ENCODE measurements around the gene GNAO1.

Gene GNAO1

DNA sequence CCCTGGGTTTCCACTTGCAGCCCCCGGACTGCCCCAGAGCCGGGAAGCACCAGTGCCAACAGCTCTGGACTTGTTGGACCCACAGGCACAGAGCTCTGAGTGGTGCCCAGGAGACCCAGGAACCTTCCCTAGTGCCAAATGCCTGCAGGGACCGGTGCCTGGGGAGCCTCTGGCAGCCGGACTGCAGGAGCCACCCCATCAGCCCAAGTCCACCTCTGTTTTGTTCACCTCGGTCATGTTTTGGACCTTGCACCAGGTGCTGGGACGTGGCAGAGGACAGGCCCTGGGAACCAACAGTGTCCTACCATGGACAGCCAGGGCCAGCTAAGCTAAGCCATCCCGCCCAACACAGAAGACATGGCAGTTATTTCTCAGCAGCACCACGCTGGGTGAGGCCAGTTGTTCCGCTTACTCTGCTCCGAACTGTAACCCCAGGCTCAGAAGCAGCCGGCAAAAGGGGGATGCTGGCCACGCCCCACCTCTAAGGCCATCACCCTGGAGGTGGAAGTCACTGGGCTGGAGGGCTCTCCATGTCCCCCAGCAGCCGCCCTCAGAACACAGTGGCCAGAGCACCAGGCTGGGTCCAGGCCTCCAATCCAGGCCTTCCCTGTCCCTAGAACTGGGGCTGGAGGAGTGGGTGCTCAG lies 154.2 kb downstream of the GNAO1 start (continued):
- TF ChIP-seq, protein P1, sequence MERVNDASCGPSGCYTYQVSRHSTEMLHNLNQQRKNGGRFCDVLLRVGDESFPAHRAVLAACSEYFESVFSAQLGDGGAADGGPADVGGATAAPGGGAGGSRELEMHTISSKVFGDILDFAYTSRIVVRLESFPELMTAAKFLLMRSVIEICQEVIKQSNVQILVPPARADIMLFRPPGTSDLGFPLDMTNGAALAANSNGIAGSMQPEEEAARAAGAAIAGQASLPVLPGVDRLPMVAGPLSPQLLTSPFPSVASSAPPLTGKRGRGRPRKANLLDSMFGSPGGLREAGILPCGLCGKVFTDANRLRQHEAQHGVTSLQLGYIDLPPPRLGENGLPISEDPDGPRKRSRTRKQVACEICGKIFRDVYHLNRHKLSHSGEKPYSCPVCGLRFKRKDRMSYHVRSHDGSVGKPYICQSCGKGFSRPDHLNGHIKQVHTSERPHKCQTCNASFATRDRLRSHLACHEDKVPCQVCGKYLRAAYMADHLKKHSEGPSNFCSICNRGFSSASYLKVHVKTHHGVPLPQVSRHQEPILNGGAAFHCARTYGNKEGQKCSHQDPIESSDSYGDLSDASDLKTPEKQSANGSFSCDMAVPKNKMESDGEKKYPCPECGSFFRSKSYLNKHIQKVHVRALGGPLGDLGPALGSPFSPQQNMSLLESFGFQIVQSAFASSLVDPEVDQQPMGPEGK (CRISPR knock-in tag; IDR thresholded peaks at IDR 0.05; ENCODE audit: borderline replicate concordance), result no peak

DNA sequence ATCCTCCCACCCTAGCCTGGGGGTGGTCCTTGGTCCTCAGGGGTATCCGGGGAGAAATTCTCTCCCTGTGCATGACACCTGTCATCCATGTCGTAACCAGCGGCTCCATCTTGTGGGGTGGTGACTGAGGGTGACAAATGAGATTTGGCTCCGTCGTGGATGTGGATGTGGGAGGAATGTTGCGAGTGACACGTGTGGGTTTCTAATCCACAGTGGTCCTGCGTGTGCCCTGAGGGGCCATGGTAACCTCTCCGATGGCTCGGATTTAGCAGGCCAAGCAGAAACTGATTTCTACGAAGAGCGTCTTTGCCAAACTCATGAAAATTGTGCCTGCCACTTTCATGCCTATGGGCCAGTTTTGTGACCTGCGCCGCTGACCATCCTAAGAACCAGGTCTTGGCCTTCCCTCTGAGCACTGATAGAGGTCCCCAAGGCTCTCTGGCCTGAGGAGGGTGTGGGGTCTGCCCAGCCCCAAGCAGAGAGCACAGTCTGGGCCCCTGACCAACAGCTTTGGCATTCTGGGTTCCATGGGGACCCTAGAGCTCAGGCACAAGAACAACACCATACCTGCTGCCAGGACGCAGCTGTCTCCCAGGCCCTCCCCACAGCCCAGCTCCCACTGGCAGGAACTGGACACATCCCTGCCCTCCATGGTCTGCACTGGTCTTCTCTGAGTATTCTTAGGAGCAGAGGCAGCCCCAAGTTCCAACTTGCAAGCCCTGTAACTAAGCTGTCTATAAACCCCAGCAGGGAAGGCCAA lies 155.0 kb downstream of the GNAO1 start:
- ATAC-seq, result no peak
- TF ChIP-seq TCF4 (CRISPR knock-in tag; IDR thresholded peaks at IDR 0.05; ENCODE audit: borderline replicate concordance), result no peak
- TF ChIP-seq ZFP30 (CRISPR knock-in tag; IDR thresholded peaks at IDR 0.05), result no peak
- no peak for TF ChIP-seq ESRRG (CRISPR knock-in tag; IDR thresholded peaks at IDR 0.05)
- no peak for TF ChIP-seq PPARA (CRISPR knock-in tag; IDR thresholded peaks at IDR 0.05; ENCODE audit: borderline replicate concordance)

DNA sequence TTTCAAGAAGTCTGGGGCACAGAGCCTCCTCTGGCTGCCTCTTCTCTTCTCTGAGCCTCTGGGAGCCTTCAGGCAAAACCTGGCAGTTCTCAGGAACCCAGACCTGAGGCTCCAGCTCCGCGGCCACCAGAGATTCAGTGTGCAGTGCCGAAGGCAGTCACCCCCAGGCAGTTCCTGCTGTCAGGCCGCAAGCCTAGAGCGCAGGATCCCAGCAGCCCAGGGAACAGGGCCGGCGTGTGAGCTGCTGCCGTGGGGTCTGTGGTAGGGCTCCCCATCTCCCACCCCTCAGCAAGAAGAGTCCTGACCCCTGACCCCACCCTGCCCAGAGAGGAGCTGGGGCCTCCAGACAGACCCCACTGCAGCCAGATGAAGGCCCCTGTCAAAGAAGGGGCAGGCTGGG lies 155.9 kb downstream of the GNAO1 start:
- TF ChIP-seq, protein P2, sequence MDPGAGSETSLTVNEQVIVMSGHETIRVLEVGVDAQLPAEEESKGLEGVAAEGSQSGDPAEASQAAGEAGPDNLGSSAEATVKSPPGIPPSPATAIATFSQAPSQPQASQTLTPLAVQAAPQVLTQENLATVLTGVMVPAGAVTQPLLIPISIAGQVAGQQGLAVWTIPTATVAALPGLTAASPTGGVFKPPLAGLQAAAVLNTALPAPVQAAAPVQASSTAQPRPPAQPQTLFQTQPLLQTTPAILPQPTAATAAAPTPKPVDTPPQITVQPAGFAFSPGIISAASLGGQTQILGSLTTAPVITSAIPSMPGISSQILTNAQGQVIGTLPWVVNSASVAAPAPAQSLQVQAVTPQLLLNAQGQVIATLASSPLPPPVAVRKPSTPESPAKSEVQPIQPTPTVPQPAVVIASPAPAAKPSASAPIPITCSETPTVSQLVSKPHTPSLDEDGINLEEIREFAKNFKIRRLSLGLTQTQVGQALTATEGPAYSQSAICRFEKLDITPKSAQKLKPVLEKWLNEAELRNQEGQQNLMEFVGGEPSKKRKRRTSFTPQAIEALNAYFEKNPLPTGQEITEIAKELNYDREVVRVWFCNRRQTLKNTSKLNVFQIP (CRISPR knock-in tag; IDR thresholded peaks at IDR 0.05; ENCODE audit: borderline replicate concordance, low read depth), result no peak
- TF ChIP-seq BACH2 (CRISPR knock-in tag; IDR thresholded peaks at IDR 0.05; ENCODE audit: borderline replicate concordance), result no peak
- TF ChIP-seq ZNF8 (CRISPR knock-in tag; IDR thresholded peaks at IDR 0.05), result no peak
- TF ChIP-seq SNAI2 (CRISPR knock-in tag; IDR thresholded peaks at IDR 0.05), result no peak
- TF ChIP-seq ARNTL (CRISPR knock-in tag; IDR thresholded peaks at IDR 0.05; ENCODE audit: borderline replicate concordance, low read depth), result no peak
- TF ChIP-seq, protein P3, sequence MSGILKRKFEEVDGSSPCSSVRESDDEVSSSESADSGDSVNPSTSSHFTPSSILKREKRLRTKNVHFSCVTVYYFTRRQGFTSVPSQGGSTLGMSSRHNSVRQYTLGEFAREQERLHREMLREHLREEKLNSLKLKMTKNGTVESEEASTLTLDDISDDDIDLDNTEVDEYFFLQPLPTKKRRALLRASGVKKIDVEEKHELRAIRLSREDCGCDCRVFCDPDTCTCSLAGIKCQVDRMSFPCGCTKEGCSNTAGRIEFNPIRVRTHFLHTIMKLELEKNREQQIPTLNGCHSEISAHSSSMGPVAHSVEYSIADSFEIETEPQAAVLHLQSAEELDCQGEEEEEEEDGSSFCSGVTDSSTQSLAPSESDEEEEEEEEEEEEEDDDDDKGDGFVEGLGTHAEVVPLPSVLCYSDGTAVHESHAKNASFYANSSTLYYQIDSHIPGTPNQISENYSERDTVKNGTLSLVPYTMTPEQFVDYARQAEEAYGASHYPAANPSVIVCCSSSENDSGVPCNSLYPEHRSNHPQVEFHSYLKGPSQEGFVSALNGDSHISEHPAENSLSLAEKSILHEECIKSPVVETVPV (CRISPR knock-in tag; IDR thresholded peaks at IDR 0.05), result no peak
- TF ChIP-seq TCF4 (CRISPR knock-in tag; IDR thresholded peaks at IDR 0.05; ENCODE audit: borderline replicate concordance), result no peak
- TF ChIP-seq ZNF70 (CRISPR knock-in tag; IDR thresholded peaks at IDR 0.05), result no peak
- TF ChIP-seq, protein P4, sequence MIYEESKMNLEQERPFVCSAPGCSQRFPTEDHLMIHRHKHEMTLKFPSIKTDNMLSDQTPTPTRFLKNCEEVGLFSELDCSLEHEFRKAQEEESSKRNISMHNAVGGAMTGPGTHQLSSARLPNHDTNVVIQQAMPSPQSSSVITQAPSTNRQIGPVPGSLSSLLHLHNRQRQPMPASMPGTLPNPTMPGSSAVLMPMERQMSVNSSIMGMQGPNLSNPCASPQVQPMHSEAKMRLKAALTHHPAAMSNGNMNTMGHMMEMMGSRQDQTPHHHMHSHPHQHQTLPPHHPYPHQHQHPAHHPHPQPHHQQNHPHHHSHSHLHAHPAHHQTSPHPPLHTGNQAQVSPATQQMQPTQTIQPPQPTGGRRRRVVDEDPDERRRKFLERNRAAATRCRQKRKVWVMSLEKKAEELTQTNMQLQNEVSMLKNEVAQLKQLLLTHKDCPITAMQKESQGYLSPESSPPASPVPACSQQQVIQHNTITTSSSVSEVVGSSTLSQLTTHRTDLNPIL (CRISPR knock-in tag; IDR thresholded peaks at IDR 0.05; ENCODE audit: low read depth), result no peak
- no peak for TF ChIP-seq ZNF565 (CRISPR knock-in tag; conservative IDR thresholded peaks at IDR 0.05; ENCODE audit: low read depth)
- no peak for TF ChIP-seq PPARA (CRISPR knock-in tag; IDR thresholded peaks at IDR 0.05; ENCODE audit: borderline replicate concordance)
- TF ChIP-seq RARB (CRISPR knock-in tag; IDR thresholded peaks at IDR 0.05), result no peak
- TF ChIP-seq CSDC2 (CRISPR knock-in tag; IDR thresholded peaks at IDR 0.05), result no peak
- TF ChIP-seq GLIS3 (CRISPR knock-in tag; IDR thresholded peaks at IDR 0.05), result no peak
- ATAC-seq, result no peak

DNA sequence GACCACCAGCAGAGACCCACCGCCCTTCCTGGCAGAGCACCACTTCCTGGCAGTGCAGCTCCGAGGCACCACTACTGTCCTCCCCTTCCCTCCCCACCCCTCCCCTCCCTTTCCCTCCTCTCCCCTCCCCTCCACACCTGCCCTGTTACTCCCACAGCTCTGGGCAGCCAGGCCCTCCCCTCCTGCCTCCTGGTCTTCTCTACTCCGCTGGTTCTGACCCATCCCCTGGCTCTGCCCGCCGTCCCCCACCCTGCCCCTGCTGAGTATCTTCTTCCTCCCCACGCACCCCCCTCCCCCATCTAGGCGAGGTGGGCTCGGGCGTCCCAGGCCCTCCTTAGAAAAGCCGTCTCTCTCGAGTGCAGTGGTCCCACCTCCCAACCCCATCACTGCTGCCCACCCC lies 156.4 kb downstream of the GNAO1 start:
- TF ChIP-seq, protein P2 (CRISPR knock-in tag; IDR thresholded peaks at IDR 0.05; ENCODE audit: borderline replicate concordance, low read depth), result no peak
- TF ChIP-seq ZNF565 (CRISPR knock-in tag; conservative IDR thresholded peaks at IDR 0.05; ENCODE audit: low read depth) (no peak), ISL1 (CRISPR knock-in tag; IDR thresholded peaks at IDR 0.05) (no peak), ARNTL (CRISPR knock-in tag; IDR thresholded peaks at IDR 0.05; ENCODE audit: borderline replicate concordance, low read depth) (no peak)
- TF ChIP-seq, protein P3 (CRISPR knock-in tag; IDR thresholded peaks at IDR 0.05), result no peak
- TF ChIP-seq, protein P4 (CRISPR knock-in tag; IDR thresholded peaks at IDR 0.05; ENCODE audit: low read depth), result no peak

More for the DNA sequence above, 156.4 kb downstream of the GNAO1 start:
- no peak for ATAC-seq
